HCT116 (cell line): ENCODE results near the gene KLF16. TPM values are rescaled to one million over a fixed set of nuclear protein-coding genes. Genes with fewer than 3 reads are reported as not detected.

Experiments used
- ATAC-seq: fragments of 200-7000 bp; cut with Tn5 transposase; 2 replicates; pipeline ENCODE4 v1.9.1; 2020; ENCODE audit warnings: mild to moderate bottlenecking, moderate library complexity
- BruUV-seq: library from RNA; stranded (reverse); fragments of 400-500 nt; replicated peaks from 2 replicates; lab custom pipeline; 2021; lab: Mats Ljungman, UMichigan
- CTCF ChIA-PET: fragments of 300-600 bp; sonication (Branson Sonifier 250); formaldehyde crosslinking; loops from one replicate; lab custom pipeline; 2021; ENCODE audit warnings: antibody characterized with exemption; lab: Charles Lee
- POLR2A ChIA-PET: fragments of 300-600, 350-600 bp; sonication (Branson Sonifier 250); formaldehyde crosslinking; loops from one replicate; lab custom pipeline; 2021; ENCODE audit warnings: antibody characterized with exemption; lab: Charles Lee
- RAD21 ChIA-PET, 2 experiments: fragments of 300-600 bp; sonication (Branson Sonifier 250); formaldehyde crosslinking; loops; one replicate each; lab custom pipeline; 2023; ENCODE audit warnings: low total read pairs in 2 of 2; ENCODE audit not compliant: uncharacterized antibody in 2 of 2, unreplicated experiment in 2 of 2, low non-redundant PET in 1 of 2; lab: Charles Lee
- DNase-seq: peaks from one replicate; pipeline ENCODE4 v3.0.0-alpha.2; 2010; ENCODE audit warnings: low read depth, low spot score
- H2AFZ ChIP-seq: fragments of 200-600 bp; shearing (Covaris generic), sonication (generic); 2 replicates; pipeline ENCODE4 v1.6.1; 2017; ENCODE audit warnings: low read depth, mixed run types, mixed read lengths, antibody characterized with exemption, low read length; ENCODE audit not compliant: poor library complexity, severe bottlenecking
- H3K27ac ChIP-seq: 2 replicates; pipeline ENCODE4 v1.5.1; 2012; ENCODE audit warnings: low read depth, low read length
- H3K27me3 ChIP-seq: fragments of 200-600 bp; sonication (generic); 2 replicates; pipeline ENCODE4 v1.6.1; 2016; ENCODE audit warnings: mixed run types, low read length, mixed read lengths; ENCODE audit not compliant: insufficient read depth
- H3K36me3 ChIP-seq, 2 experiments: fragments of 200-500 bp in 1 of 2; fragments of 200-600 bp in 1 of 2; sonication (Bioruptor generic) in 1 of 2; sonication (generic) in 1 of 2; 2 replicates each; pipeline versions ENCODE4 v1.5.1 to v1.6.1; 2014 to 2016; ENCODE audit warnings: low read length in 2 of 2, inconsistent platforms in 1 of 2, mixed read lengths in 1 of 2, mixed run types in 1 of 2; ENCODE audit not compliant: insufficient read depth in 2 of 2, control insufficient read depth in 1 of 2
- H3K4me1 ChIP-seq, 2 experiments: fragments of 200-600 bp in 1 of 2; sonication (generic) in 1 of 2; 2 replicates each; pipeline versions ENCODE4 v1.5.1 to v1.6.1; 2012 to 2017; ENCODE audit warnings: low read length in 2 of 2, inconsistent platforms in 1 of 2, mild to moderate bottlenecking in 1 of 2, mixed read lengths in 1 of 2, mixed run types in 1 of 2, moderate library complexity in 1 of 2; ENCODE audit not compliant: insufficient read depth in 2 of 2, control insufficient read depth in 1 of 2
- H3K4me2 ChIP-seq: fragments of 200-600 bp; sonication (generic); 2 replicates; pipeline ENCODE4 v1.6.1; 2017; ENCODE audit warnings: mixed run types, low read length, mixed read lengths
- H3K4me3 ChIP-seq, 2 experiments: fragments of 200-600 bp in 1 of 2; sonication (generic) in 1 of 2; replicated peaks in 1 of 2; 2 replicates each; pipeline ENCODE4 v1.5.1; 2011 to 2016; ENCODE audit warnings: low read length in 2 of 2, control low read depth in 1 of 2, low read depth in 1 of 2, mild to moderate bottlenecking in 1 of 2, mixed read lengths in 1 of 2, mixed run types in 1 of 2
- H3K79me2 ChIP-seq: fragments of 200-600 bp; sonication (generic); 2 replicates; pipeline ENCODE4 v1.6.1; 2017; ENCODE audit warnings: mild to moderate bottlenecking, mixed run types, low read length, moderate library complexity, mixed read lengths; ENCODE audit not compliant: insufficient read depth
- H3K9ac ChIP-seq: fragments of 200-600 bp; sonication (generic); 2 replicates; pipeline ENCODE4 v1.6.1; 2016; ENCODE audit warnings: low read length, mixed read lengths
- H3K9me2 ChIP-seq: fragments of 200-600 bp; sonication (generic), shearing (Covaris generic); 2 replicates; pipeline ENCODE4 v1.6.1; 2017; ENCODE audit warnings: mixed run types, mild to moderate bottlenecking, moderate library complexity; ENCODE audit not compliant: insufficient read depth
- H3K9me3 ChIP-seq, 2 experiments: fragments of 200-500 bp in 1 of 2; fragments of 200-600 bp in 1 of 2; sonication (Bioruptor generic) in 1 of 2; sonication (generic) in 1 of 2; 2 replicates each; pipeline ENCODE4 v1.6.1; 2014 to 2017; ENCODE audit warnings: low read length in 2 of 2, mixed read lengths in 2 of 2, inconsistent platforms in 1 of 2, low read depth in 1 of 2, mild to moderate bottlenecking in 1 of 2, mixed run types in 1 of 2, moderate library complexity in 1 of 2; ENCODE audit not compliant: control insufficient read depth in 1 of 2, insufficient read depth in 1 of 2
- H4K20me1 ChIP-seq: fragments of 200-600 bp; sonication (generic), shearing (Covaris generic); 2 replicates; pipeline ENCODE4 v1.6.1; 2017; ENCODE audit warnings: mixed run types, mild to moderate bottlenecking, moderate library complexity; ENCODE audit not compliant: insufficient read depth
- CEBPB ChIP-seq: IDR thresholded peaks from 2 replicates; pipeline ENCODE4 v1.6.1; 2012; ENCODE audit warnings: low read depth
- POLR2AphosphoS5 ChIP-seq: IDR thresholded peaks from 2 replicates; pipeline ENCODE4 v1.6.1; 2011; ENCODE audit warnings: mild to moderate bottlenecking, low read depth, low read length, moderate library complexity
- RAD21 ChIP-seq: IDR thresholded peaks from 2 replicates; pipeline ENCODE4 v1.6.1; 2012; ENCODE audit warnings: low read depth, mild to moderate bottlenecking
- REST ChIP-seq: IDR thresholded peaks from 2 replicates; pipeline ENCODE4 v1.6.1; 2012; ENCODE audit warnings: low read depth
- SIN3A ChIP-seq: IDR thresholded peaks from 2 replicates; pipeline ENCODE4 v1.6.1; 2012; ENCODE audit warnings: low read depth
- TCF7L2 ChIP-seq: IDR thresholded peaks from 2 replicates; pipeline ENCODE4 v1.7.0; 2011; ENCODE audit warnings: borderline replicate concordance, inconsistent platforms; ENCODE audit not compliant: insufficient read depth, insufficient read length; ENCODE audit errors: extremely low read depth
- YY1 ChIP-seq: IDR thresholded peaks from 2 replicates; pipeline ENCODE4 v1.6.1; 2011; ENCODE audit warnings: low read length, low read depth, moderate library complexity, mild to moderate bottlenecking; ENCODE audit not compliant: insufficient replicate concordance; ENCODE audit errors: extremely low read depth
- intact Hi-C: fragments of 100-400 bp; cut with micrococcal nuclease; formaldehyde crosslinking; loops from 2 replicates; pipeline ENCODE4 v1.10.0; 2022
- total RNA-seq: library from RNA; stranded (reverse); gene quantifications from one replicate; pipeline ENCODE4 v1.2.1, GENCODE V29; 2021; ENCODE audit not compliant: unreplicated experiment
- TF ChIP-seq, protein P1 (sequence below), 3 experiments: fragments of 200-600 bp in 1 of 3; sonication (generic) in 1 of 3; IDR thresholded peaks in 2 of 3; conservative IDR thresholded peaks in 1 of 3; 2 replicates each; pipeline ENCODE4 v1.5.1; 2012 to 2017; ENCODE audit warnings: low read depth in 2 of 3, low read length in 2 of 3, antibody characterized with exemption in 1 of 3, borderline replicate concordance in 1 of 3, control low read depth in 1 of 3, mild to moderate bottlenecking in 1 of 3, mixed read lengths in 1 of 3, mixed run types in 1 of 3, moderate library complexity in 1 of 3; ENCODE audit not compliant: insufficient read depth in 1 of 3

The KLF16 gene
- total RNA-seq, 1 experiment from 2014 or later: 64.3 TPM

GRCh38 chr19:1839658-1840540, 23.5 kb downstream of the KLF16 start (continued):
- TF ChIP-seq REST (no peak), POLR2AphosphoS5 (no peak), SIN3A (no peak)

DNA sequence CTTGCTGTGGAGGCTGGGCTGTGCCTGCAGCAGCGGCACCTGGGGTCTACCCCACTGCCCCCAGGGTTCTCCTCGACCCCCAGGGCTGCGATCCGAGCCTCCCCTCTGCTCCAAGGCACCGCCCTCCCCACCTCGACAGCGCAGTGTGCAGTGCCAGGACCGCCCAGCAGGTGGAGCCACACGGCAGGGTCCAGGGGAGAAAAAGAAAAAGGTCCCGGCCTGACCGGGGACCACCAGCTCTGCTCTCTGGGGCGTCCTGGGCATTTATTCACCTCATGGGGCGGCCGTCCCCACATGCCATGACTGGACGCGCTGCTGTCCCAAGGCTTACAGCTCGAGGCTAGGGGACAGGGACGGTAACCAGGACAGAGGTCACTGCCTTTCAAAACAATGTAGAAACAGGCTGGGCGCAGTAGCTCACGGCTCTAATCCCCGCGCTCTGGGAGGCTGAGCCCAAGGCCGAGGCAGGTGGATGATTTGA, 25.7 kb downstream of the KLF16 start:
- Histone ChIP-seq H2AFZ (no peak overlapping the region), H3K4me3 (no peak overlapping the region), H3K9ac (no peak overlapping the region), H3K27me3 (no peaks in the 10 kb centered on the region), H3K79me2 (peaks cover 93% of the 10 kb centered on the region), H3K9me2 (no peaks in the 10 kb centered on the region), H3K4me2 (peak overlapping the region; percentile 27), H4K20me1 (peaks cover 17% of the 10 kb centered on the region; the same call in 1 of the 2 replicates), H3K4me1 (peaks cover 9 to 23% of the 10 kb centered on the region in 2 experiments; a peak in 3 of 4 replicates), H3K36me3 (no peaks in the 10 kb centered on the region; a peak in 1 of 4 replicates), H3K9me3 (no peaks in the 10 kb centered on the region), H3K27ac (peak overlapping the region; percentile 57)
- peak; percentile 82 for ATAC-seq
- ChIA-PET CTCF (interaction anchor here (0.8 to 3.0 kb wide), 11 partner anchors 8 to 291 kb away, joined by 3 to 33 read pairs (median 4); partner anchors contain the start of genes MBD3 and TCF3), POLR2A (no interaction called here), RAD21 (no interaction called here)
- TF ChIP-seq YY1: no peak
- no peak for TF ChIP-seq REST
- TF ChIP-seq TCF7L2: no peak
- no peak for TF ChIP-seq POLR2AphosphoS5
- TF ChIP-seq RAD21: peak; percentile 61; the same call in 1 of the 2 replicates
- TF ChIP-seq, protein P1, sequence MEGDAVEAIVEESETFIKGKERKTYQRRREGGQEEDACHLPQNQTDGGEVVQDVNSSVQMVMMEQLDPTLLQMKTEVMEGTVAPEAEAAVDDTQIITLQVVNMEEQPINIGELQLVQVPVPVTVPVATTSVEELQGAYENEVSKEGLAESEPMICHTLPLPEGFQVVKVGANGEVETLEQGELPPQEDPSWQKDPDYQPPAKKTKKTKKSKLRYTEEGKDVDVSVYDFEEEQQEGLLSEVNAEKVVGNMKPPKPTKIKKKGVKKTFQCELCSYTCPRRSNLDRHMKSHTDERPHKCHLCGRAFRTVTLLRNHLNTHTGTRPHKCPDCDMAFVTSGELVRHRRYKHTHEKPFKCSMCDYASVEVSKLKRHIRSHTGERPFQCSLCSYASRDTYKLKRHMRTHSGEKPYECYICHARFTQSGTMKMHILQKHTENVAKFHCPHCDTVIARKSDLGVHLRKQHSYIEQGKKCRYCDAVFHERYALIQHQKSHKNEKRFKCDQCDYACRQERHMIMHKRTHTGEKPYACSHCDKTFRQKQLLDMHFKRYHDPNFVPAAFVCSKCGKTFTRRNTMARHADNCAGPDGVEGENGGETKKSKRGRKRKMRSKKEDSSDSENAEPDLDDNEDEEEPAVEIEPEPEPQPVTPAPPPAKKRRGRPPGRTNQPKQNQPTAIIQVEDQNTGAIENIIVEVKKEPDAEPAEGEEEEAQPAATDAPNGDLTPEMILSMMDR (IDR thresholded peaks at IDR 0.05 in 2 of 3, conservative IDR thresholded peaks at IDR 0.05 in 1 of 3; ENCODE audit: borderline replicate concordance in 1 of 3, insufficient read depth in 1 of 3, low read depth in 2 of 3, low read length in 2 of 3): peak; percentile 54 to 99 (median 97); a peak in 5 of 6 replicates
- no peak for TF ChIP-seq CEBPB
- intact Hi-C loops: no loop called here
- no peak for DNase-seq
- no TSS peak for BruUV-seq
